Neural cell (in vitro differentiated cells): Measurements from ENCODE around the gene BRD3OS. TPM values are rescaled to one million over a fixed set of nuclear protein-coding genes. Genes with fewer than 3 reads are reported as not detected.

ENCODE experiments used
- H2AFZ ChIP-seq: fragments of 200-600, 300-800 bp; sonication (generic), shearing (Covaris generic); 2 replicates; pipeline ENCODE4 v1.6.0; 2014; ENCODE audit warnings: low read depth, mild to moderate bottlenecking, antibody characterized with exemption, low read length, moderate library complexity
- H3F3A ChIP-seq: fragments of 200-600 bp; shearing (Covaris generic); 2 replicates; pipeline ENCODE4 v1.6.1; 2016; ENCODE audit warnings: mild to moderate bottlenecking, moderate library complexity, mixed read lengths, antibody characterized with exemption, low read length; ENCODE audit not compliant: insufficient read depth, poor library complexity, severe bottlenecking
- H3K27ac ChIP-seq: fragments of 200-600, 300-800 bp; sonication (generic), shearing (Covaris generic); 2 replicates; pipeline ENCODE4 v1.5.1; 2014; ENCODE audit warnings: mild to moderate bottlenecking, low read length, moderate library complexity
- H3K27me3 ChIP-seq: fragments of 300-800, 200-600 bp; sonication (generic), shearing (Covaris generic); 2 replicates; pipeline ENCODE4 v1.6.0; 2014; ENCODE audit warnings: mild to moderate bottlenecking, low read depth, low read length, moderate library complexity; ENCODE audit not compliant: insufficient read depth
- H3K36me3 ChIP-seq: fragments of 300-800, 200-600 bp; sonication (generic), shearing (Covaris generic); 2 replicates; pipeline ENCODE4 v1.5.1; 2014; ENCODE audit warnings: mild to moderate bottlenecking, antibody characterized with exemption, low read length, moderate library complexity; ENCODE audit not compliant: insufficient read depth
- H3K4me2 ChIP-seq: fragments of 300-800, 200-600 bp; sonication (generic), shearing (Covaris generic); 2 replicates; pipeline ENCODE4 v1.6.0; 2014; ENCODE audit warnings: mild to moderate bottlenecking, low read length
- H3K4me3 ChIP-seq: fragments of 300-800, 200-600 bp; sonication (generic), shearing (Covaris generic); 2 replicates; pipeline ENCODE4 v1.5.1; 2014; ENCODE audit warnings: mild to moderate bottlenecking, low read length, moderate library complexity
- H3K79me2 ChIP-seq: fragments of 200-600 bp; shearing (Covaris generic); replicated peaks from 2 replicates; pipeline ENCODE4 v1.6.0; 2014; ENCODE audit warnings: mild to moderate bottlenecking, low read length, moderate library complexity; ENCODE audit not compliant: insufficient read depth
- H3K9ac ChIP-seq: fragments of 300-800, 200-600 bp; sonication (generic), shearing (Covaris generic); 2 replicates; pipeline ENCODE4 v1.6.1; 2016; ENCODE audit warnings: mild to moderate bottlenecking, low read length, mixed read lengths
- H3K9me2 ChIP-seq: fragments of 200-600 bp; shearing (Covaris generic); 2 replicates; pipeline ENCODE4 v1.6.1; 2016; ENCODE audit warnings: mild to moderate bottlenecking, low read length, mixed read lengths; ENCODE audit not compliant: insufficient read depth
- H3K9me3 ChIP-seq: fragments of 200-600, 300-800 bp; sonication (generic), shearing (Covaris generic); 2 replicates; pipeline ENCODE4 v1.6.1; 2016; ENCODE audit warnings: mild to moderate bottlenecking, mixed run types, low read length, moderate library complexity, mixed read lengths
- H4K20me1 ChIP-seq: fragments of 200-600 bp; shearing (Covaris generic); 2 replicates; pipeline ENCODE4 v1.6.1; 2016; ENCODE audit warnings: mild to moderate bottlenecking, mixed run types; ENCODE audit not compliant: insufficient read depth
- EP300 ChIP-seq: fragments of 450-650 bp; conservative IDR thresholded peaks from 2 replicates; pipeline ENCODE4 v1.6.1; 2014; ENCODE audit warnings: antibody characterized with exemption, mild to moderate bottlenecking, moderate library complexity; ENCODE audit not compliant: poor library complexity, severe bottlenecking
- EZH2 ChIP-seq: fragments of 200-600, 300-800 bp; shearing (Covaris generic), sonication (generic); IDR thresholded peaks from 2 replicates; pipeline ENCODE4 v1.6.1; 2014; ENCODE audit warnings: antibody characterized with exemption, low read length, borderline replicate concordance, mild to moderate bottlenecking; ENCODE audit not compliant: insufficient read depth, poor library complexity, severe bottlenecking
- MXI1 ChIP-seq: fragments of 450-650 bp; conservative IDR thresholded peaks from 2 replicates; pipeline ENCODE4 v1.6.1; 2014; ENCODE audit warnings: antibody characterized with exemption, mild to moderate bottlenecking; ENCODE audit not compliant: poor library complexity, severe bottlenecking
- POLR2AphosphoS5 ChIP-seq: IDR thresholded peaks from 2 replicates; pipeline ENCODE4 v1.6.1; 2012
- RAD21 ChIP-seq: fragments of 450-650 bp; conservative IDR thresholded peaks from 2 replicates; pipeline ENCODE4 v1.6.1; 2014; ENCODE audit warnings: antibody characterized with exemption, mild to moderate bottlenecking, moderate library complexity
- SMC3 ChIP-seq: fragments of 450-650 bp; conservative IDR thresholded peaks from 2 replicates; pipeline ENCODE4 v1.6.1; 2014; ENCODE audit warnings: antibody characterized with exemption, mild to moderate bottlenecking, moderate library complexity; ENCODE audit not compliant: poor library complexity
- TAF1 ChIP-seq: IDR thresholded peaks from 2 replicates; pipeline ENCODE4 v1.6.1; 2012; ENCODE audit warnings: low read depth
- polyA plus RNA-seq: library from polyadenylated mRNA; depleted of rRNA; stranded (reverse); fragments of >200 nt; gene quantifications from 2 replicates; pipeline ENCODE4 v1.2.3, GENCODE V29; 2014
- TF ChIP-seq, protein P1 (sequence below): fragments of 450-650 bp; IDR thresholded peaks from 2 replicates; pipeline ENCODE4 v1.5.1; 2014; ENCODE audit warnings: antibody characterized with exemption, mild to moderate bottlenecking, moderate library complexity; ENCODE audit not compliant: poor library complexity, severe bottlenecking
- TF ChIP-seq, protein P2 (sequence below): IDR thresholded peaks from 2 replicates; pipeline ENCODE4 v1.6.1; 2012; ENCODE audit warnings: borderline replicate concordance

Gene BRD3OS
- polyA plus RNA-seq, 1 donor from 2014 or later: 49.5 TPM

DNA sequence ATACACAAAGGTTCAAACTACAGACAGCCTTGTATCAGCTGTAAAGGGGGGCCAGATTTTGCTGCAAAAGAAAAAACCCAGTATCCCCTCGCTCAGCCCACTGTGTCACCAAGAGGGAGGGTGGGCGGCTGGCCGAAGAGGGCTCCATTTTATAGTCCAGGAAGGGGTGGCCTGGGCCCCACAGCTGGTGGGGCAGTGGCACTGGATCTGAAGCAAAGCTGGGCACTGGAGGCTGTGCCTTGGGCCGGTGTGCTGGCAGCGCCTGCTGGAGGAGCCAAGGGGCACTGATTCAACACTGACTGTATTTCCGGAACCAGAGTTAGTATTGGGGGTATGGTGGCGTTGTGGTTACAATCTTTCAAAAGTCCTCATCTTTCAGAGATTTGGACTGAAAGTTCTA is 33.4 kb downstream of the BRD3OS start:
- no peak overlapping the region for H3K9ac ChIP-seq

DNA sequence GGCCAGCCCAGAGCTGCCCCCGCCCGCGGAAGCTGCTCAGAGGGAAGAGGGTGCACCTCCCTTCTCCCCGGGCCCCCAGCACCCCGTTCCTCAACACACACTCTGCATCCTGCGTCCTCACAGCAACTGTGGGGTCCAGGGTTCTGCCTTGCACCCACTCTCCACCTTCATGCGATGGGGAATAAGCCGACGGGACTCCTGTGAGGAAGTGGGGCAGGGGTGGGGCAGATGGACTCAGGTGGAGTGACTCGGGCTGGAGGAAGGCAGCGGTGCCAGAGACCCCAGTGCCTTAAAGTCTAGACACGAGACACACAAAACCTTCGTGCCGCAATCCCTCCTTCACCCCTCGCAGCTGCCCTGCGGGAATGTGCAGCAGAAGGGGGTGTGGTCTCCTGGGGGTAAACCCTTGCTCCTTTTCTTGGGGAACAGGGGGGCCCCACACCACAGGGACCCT is 33.9 kb downstream of the BRD3OS start:
- no peak overlapping the region for H3K27ac ChIP-seq
- peaks cover 99% of the 10 kb centered on the region for H3K79me2 ChIP-seq

More for the DNA sequence above, 33.4 kb downstream of the BRD3OS start:
- Histone ChIP-seq H3K27ac (no peak overlapping the region), H3K79me2 (peaks cover 95% of the 10 kb centered on the region), H3K4me3 (no peak overlapping the region), H3K27me3 (no peaks in the 10 kb centered on the region), H4K20me1 (peaks cover 98% of the 10 kb centered on the region), H2AFZ (no peak overlapping the region), H3K36me3 (no peaks in the 10 kb centered on the region), H3K9me3 (no peaks in the 10 kb centered on the region), H3K4me2 (no peak overlapping the region), H3K9me2 (no peaks in the 10 kb centered on the region), H3F3A (no peaks in the 10 kb centered on the region)
- TF ChIP-seq EP300 (no peak), MXI1 (no peak), POLR2AphosphoS5 (no peak), EZH2 (no peak), TAF1 (no peak), RAD21 (no peak), SMC3 (no peak)
- TF ChIP-seq, protein P1, sequence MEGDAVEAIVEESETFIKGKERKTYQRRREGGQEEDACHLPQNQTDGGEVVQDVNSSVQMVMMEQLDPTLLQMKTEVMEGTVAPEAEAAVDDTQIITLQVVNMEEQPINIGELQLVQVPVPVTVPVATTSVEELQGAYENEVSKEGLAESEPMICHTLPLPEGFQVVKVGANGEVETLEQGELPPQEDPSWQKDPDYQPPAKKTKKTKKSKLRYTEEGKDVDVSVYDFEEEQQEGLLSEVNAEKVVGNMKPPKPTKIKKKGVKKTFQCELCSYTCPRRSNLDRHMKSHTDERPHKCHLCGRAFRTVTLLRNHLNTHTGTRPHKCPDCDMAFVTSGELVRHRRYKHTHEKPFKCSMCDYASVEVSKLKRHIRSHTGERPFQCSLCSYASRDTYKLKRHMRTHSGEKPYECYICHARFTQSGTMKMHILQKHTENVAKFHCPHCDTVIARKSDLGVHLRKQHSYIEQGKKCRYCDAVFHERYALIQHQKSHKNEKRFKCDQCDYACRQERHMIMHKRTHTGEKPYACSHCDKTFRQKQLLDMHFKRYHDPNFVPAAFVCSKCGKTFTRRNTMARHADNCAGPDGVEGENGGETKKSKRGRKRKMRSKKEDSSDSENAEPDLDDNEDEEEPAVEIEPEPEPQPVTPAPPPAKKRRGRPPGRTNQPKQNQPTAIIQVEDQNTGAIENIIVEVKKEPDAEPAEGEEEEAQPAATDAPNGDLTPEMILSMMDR: no peak
- TF ChIP-seq, protein P2, sequence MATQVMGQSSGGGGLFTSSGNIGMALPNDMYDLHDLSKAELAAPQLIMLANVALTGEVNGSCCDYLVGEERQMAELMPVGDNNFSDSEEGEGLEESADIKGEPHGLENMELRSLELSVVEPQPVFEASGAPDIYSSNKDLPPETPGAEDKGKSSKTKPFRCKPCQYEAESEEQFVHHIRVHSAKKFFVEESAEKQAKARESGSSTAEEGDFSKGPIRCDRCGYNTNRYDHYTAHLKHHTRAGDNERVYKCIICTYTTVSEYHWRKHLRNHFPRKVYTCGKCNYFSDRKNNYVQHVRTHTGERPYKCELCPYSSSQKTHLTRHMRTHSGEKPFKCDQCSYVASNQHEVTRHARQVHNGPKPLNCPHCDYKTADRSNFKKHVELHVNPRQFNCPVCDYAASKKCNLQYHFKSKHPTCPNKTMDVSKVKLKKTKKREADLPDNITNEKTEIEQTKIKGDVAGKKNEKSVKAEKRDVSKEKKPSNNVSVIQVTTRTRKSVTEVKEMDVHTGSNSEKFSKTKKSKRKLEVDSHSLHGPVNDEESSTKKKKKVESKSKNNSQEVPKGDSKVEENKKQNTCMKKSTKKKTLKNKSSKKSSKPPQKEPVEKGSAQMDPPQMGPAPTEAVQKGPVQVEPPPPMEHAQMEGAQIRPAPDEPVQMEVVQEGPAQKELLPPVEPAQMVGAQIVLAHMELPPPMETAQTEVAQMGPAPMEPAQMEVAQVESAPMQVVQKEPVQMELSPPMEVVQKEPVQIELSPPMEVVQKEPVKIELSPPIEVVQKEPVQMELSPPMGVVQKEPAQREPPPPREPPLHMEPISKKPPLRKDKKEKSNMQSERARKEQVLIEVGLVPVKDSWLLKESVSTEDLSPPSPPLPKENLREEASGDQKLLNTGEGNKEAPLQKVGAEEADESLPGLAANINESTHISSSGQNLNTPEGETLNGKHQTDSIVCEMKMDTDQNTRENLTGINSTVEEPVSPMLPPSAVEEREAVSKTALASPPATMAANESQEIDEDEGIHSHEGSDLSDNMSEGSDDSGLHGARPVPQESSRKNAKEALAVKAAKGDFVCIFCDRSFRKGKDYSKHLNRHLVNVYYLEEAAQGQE: no peak

More for the DNA sequence above, 33.9 kb downstream of the BRD3OS start:
- no peak overlapping the region for H3K4me3 ChIP-seq
- no peak overlapping the region for H2AFZ ChIP-seq
- H3K9me3 ChIP-seq: no peaks in the 10 kb centered on the region
- H3F3A ChIP-seq: no peaks in the 10 kb centered on the region
- no peak overlapping the region for H3K9ac ChIP-seq
- peaks cover 98% of the 10 kb centered on the region for H4K20me1 ChIP-seq
- no peak overlapping the region for H3K4me2 ChIP-seq
- no peaks in the 10 kb centered on the region for H3K36me3 ChIP-seq
- no peak for TF ChIP-seq RAD21
- no peak for TF ChIP-seq POLR2AphosphoS5
- TF ChIP-seq, protein P2: no peak
- TF ChIP-seq, protein P1: no peak
- no peak for TF ChIP-seq EZH2
- TF ChIP-seq MXI1: no peak
- TF ChIP-seq TAF1: no peak
- no peak for TF ChIP-seq EP300
- TF ChIP-seq SMC3: no peak
- no peaks in the 10 kb centered on the region for H3K9me2 ChIP-seq
- H3K27me3 ChIP-seq: no peaks in the 10 kb centered on the region
